SK-N-SH treated with all-trans-retinoic acid at 6 μM for 48 hours (cell line): ENCODE results near the gene TMEM134.

Experiments
- ATAC-seq: fragments of 200-7000 bp; cut with Tn5 transposase; 3 replicates; pipeline ENCODE4 v1.9.1; 2020; ENCODE audit warnings: mild to moderate bottlenecking, moderate library complexity
- ARNTL ChIP-seq: fragments of 450-650 bp; formaldehyde crosslinking; IDR thresholded peaks from 2 replicates; pipeline ENCODE4 v1.5.0; 2020; ENCODE audit warnings: low read depth, mild to moderate bottlenecking, moderate library complexity, borderline replicate concordance
- BACH2 ChIP-seq: fragments of 250-450 bp; sonication (Bioruptor Pico); IDR thresholded peaks from 2 replicates; pipeline ENCODE4 v1.9.0; 2021; ENCODE audit warnings: mild to moderate bottlenecking, borderline replicate concordance
- GLIS3 ChIP-seq: fragments of 250-450 bp; sonication (Bioruptor Pico); IDR thresholded peaks from 2 replicates; pipeline ENCODE4 v1.5.0; 2020; ENCODE audit warnings: mild to moderate bottlenecking, moderate library complexity
- ISL1 ChIP-seq: fragments of 250-450 bp; sonication (Bioruptor Pico); IDR thresholded peaks from 2 replicates; pipeline ENCODE4 v2.1.2; 2022; ENCODE audit warnings: mild to moderate bottlenecking, moderate library complexity
- OSR1 ChIP-seq: fragments of 250-450 bp; sonication (Bioruptor Pico); IDR thresholded peaks from 2 replicates; pipeline ENCODE4 v1.8.0; 2022; ENCODE audit warnings: moderate library complexity, mild to moderate bottlenecking, inconsistent platforms
- POU6F1 ChIP-seq: fragments of 250-450 bp; sonication (Bioruptor Pico); IDR thresholded peaks from 2 replicates; pipeline ENCODE4 v1.8.0; 2021; ENCODE audit warnings: low read depth, mild to moderate bottlenecking, moderate library complexity, borderline replicate concordance
- PPARA ChIP-seq: fragments of 250-450 bp; sonication (Bioruptor Pico); IDR thresholded peaks from 2 replicates; pipeline ENCODE4 v1.5.0; 2020; ENCODE audit warnings: mild to moderate bottlenecking, borderline replicate concordance
- RARB ChIP-seq: fragments of 250-450 bp; sonication (Bioruptor Pico); IDR thresholded peaks from 2 replicates; pipeline ENCODE4 v1.8.0; 2021; ENCODE audit warnings: mild to moderate bottlenecking, moderate library complexity
- SNAI2 ChIP-seq: fragments of 250-450 bp; sonication (Bioruptor Pico); IDR thresholded peaks from 2 replicates; pipeline ENCODE4 v1.5.0; 2020; ENCODE audit warnings: mild to moderate bottlenecking, moderate library complexity
- TCF4 ChIP-seq: fragments of 250-450 bp; sonication (Bioruptor Pico); IDR thresholded peaks from 2 replicates; pipeline ENCODE4 v1.8.0; 2021; ENCODE audit warnings: mild to moderate bottlenecking, moderate library complexity, borderline replicate concordance
- TOX ChIP-seq: fragments of 250-450 bp; sonication (Bioruptor Pico); IDR thresholded peaks from 2 replicates; pipeline ENCODE4 v1.8.0; 2021; ENCODE audit warnings: mild to moderate bottlenecking, moderate library complexity, borderline replicate concordance
- TSHZ2 ChIP-seq: fragments of 250-450 bp; sonication (Bioruptor Pico); IDR thresholded peaks from 2 replicates; pipeline ENCODE4 v1.5.0; 2020; ENCODE audit warnings: mild to moderate bottlenecking, moderate library complexity
- ZC3H10 ChIP-seq: fragments of 250-450 bp; sonication (Bioruptor Pico); IDR thresholded peaks from 2 replicates; pipeline ENCODE4 v1.5.1; 2021; ENCODE audit warnings: mild to moderate bottlenecking, moderate library complexity
- ZFP3 ChIP-seq: fragments of 250-450 bp; sonication (Bioruptor Pico); IDR thresholded peaks from 2 replicates; pipeline ENCODE4 v1.5.0; 2020; ENCODE audit warnings: mild to moderate bottlenecking, moderate library complexity
- ZFP30 ChIP-seq: fragments of 450-650 bp; formaldehyde crosslinking; IDR thresholded peaks from 2 replicates; pipeline ENCODE4 v1.5.0; 2022; ENCODE audit warnings: mild to moderate bottlenecking, moderate library complexity
- ZNF565 ChIP-seq: fragments of 450-650 bp; formaldehyde crosslinking; conservative IDR thresholded peaks from 2 replicates; pipeline ENCODE4 v1.5.0; 2020; ENCODE audit warnings: low read depth, mild to moderate bottlenecking, moderate library complexity
- ZNF70 ChIP-seq: fragments of 450-650 bp; formaldehyde crosslinking; IDR thresholded peaks from 2 replicates; pipeline ENCODE4 v1.5.0; 2020; ENCODE audit warnings: mild to moderate bottlenecking, moderate library complexity
- TF ChIP-seq, protein P1 (sequence below): fragments of 250-450 bp; sonication (Bioruptor Pico); IDR thresholded peaks from 2 replicates; pipeline ENCODE4 v1.8.0; 2020; ENCODE audit warnings: mild to moderate bottlenecking, moderate library complexity, borderline replicate concordance
- TF ChIP-seq, protein P2 (sequence below): fragments of 250-450 bp; sonication (Bioruptor Pico); IDR thresholded peaks from 2 replicates; pipeline ENCODE4 v1.5.1; 2021; ENCODE audit warnings: mild to moderate bottlenecking, moderate library complexity

TMEM134 gene

DNA sequence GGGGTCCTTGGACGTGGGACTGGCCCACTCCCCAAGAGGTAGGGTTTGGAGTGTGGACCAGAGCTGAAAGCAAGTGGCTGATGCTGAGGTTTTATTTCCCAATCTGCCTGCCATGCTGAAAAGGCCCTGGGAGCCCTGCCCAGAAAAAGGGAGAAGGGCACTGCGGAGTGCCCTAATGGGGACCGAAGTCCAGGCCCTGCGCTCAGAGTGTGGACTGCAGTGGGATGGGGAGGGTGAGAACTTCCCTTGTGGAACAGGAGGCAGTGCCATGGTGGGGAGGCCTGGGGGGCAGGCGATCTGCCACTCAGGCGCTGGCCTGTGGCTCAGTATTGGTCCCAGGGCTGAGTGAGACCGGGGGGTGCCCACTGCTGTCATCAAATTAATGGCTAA, 20.8 kb downstream of the TMEM134 start:
- TF ChIP-seq, protein P1, sequence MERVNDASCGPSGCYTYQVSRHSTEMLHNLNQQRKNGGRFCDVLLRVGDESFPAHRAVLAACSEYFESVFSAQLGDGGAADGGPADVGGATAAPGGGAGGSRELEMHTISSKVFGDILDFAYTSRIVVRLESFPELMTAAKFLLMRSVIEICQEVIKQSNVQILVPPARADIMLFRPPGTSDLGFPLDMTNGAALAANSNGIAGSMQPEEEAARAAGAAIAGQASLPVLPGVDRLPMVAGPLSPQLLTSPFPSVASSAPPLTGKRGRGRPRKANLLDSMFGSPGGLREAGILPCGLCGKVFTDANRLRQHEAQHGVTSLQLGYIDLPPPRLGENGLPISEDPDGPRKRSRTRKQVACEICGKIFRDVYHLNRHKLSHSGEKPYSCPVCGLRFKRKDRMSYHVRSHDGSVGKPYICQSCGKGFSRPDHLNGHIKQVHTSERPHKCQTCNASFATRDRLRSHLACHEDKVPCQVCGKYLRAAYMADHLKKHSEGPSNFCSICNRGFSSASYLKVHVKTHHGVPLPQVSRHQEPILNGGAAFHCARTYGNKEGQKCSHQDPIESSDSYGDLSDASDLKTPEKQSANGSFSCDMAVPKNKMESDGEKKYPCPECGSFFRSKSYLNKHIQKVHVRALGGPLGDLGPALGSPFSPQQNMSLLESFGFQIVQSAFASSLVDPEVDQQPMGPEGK (CRISPR knock-in tag): no peak
- TF ChIP-seq ZNF70 (CRISPR knock-in tag) (no peak), PPARA (no peak), ZFP30 (CRISPR knock-in tag) (no peak), BACH2 (CRISPR knock-in tag) (no peak), ARNTL (CRISPR knock-in tag) (no peak), ZFP3 (no peak), TCF4 (CRISPR knock-in tag) (no peak), ZNF565 (CRISPR knock-in tag) (no peak), TSHZ2 (CRISPR knock-in tag) (no peak), POU6F1 (CRISPR knock-in tag) (no peak)
- TF ChIP-seq, protein P2, sequence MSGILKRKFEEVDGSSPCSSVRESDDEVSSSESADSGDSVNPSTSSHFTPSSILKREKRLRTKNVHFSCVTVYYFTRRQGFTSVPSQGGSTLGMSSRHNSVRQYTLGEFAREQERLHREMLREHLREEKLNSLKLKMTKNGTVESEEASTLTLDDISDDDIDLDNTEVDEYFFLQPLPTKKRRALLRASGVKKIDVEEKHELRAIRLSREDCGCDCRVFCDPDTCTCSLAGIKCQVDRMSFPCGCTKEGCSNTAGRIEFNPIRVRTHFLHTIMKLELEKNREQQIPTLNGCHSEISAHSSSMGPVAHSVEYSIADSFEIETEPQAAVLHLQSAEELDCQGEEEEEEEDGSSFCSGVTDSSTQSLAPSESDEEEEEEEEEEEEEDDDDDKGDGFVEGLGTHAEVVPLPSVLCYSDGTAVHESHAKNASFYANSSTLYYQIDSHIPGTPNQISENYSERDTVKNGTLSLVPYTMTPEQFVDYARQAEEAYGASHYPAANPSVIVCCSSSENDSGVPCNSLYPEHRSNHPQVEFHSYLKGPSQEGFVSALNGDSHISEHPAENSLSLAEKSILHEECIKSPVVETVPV (CRISPR knock-in tag): no peak
- ATAC-seq: no peak

- no peak for TF ChIP-seq ISL1 (CRISPR knock-in tag)
- TF ChIP-seq, all 23 proteins: peak for 0
Observed at GRCh38 chr11:67445515-67445914, 23.5 kb downstream of the TMEM134 start.

GRCh38 chr11:67442504-67443404, 26.3 kb downstream of the TMEM134 start:
- peak; percentile 10 for ATAC-seq

More at GRCh38 chr11:67445515-67445914, 23.5 kb downstream of the TMEM134 start:
- ATAC-seq: no peak

More at GRCh38 chr11:67442504-67443404, 26.3 kb downstream of the TMEM134 start:
- no peak for TF ChIP-seq POU6F1 (CRISPR knock-in tag)
- no peak for TF ChIP-seq TOX
- TF ChIP-seq GLIS3: no peak
- no peak for TF ChIP-seq OSR1 (CRISPR knock-in tag)
- no peak for TF ChIP-seq RARB (CRISPR knock-in tag)
- no peak for TF ChIP-seq ZFP3
- TF ChIP-seq TSHZ2 (CRISPR knock-in tag): no peak
- TF ChIP-seq, protein P1 (CRISPR knock-in tag): no peak
- no peak for TF ChIP-seq SNAI2
- TF ChIP-seq ISL1 (CRISPR knock-in tag): no peak
- no peak for TF ChIP-seq ZFP30 (CRISPR knock-in tag)
- no peak for TF ChIP-seq ZC3H10
- TF ChIP-seq BACH2 (CRISPR knock-in tag): no peak
- TF ChIP-seq, all 23 proteins: peak for 0
